GM19238 (cell line): ENCODE data around the gene TNRC6B.
"Not testable (repeated sequence)": the region's sequence is repeated elsewhere in the genome, so short reads cannot be mapped to it uniquely, and the experiment has no call there.

Experiments used
- DNase-seq: peaks from one replicate; pipeline ENCODE4 v3.0.0; 2011; ENCODE audit warnings: low spot score; ENCODE audit not compliant: insufficient read length

TNRC6B gene

GRCh38 chr22:40347300-40347699 lies 169.6 kb downstream of the TNRC6B start:
- no peak for DNase-seq

DNA sequence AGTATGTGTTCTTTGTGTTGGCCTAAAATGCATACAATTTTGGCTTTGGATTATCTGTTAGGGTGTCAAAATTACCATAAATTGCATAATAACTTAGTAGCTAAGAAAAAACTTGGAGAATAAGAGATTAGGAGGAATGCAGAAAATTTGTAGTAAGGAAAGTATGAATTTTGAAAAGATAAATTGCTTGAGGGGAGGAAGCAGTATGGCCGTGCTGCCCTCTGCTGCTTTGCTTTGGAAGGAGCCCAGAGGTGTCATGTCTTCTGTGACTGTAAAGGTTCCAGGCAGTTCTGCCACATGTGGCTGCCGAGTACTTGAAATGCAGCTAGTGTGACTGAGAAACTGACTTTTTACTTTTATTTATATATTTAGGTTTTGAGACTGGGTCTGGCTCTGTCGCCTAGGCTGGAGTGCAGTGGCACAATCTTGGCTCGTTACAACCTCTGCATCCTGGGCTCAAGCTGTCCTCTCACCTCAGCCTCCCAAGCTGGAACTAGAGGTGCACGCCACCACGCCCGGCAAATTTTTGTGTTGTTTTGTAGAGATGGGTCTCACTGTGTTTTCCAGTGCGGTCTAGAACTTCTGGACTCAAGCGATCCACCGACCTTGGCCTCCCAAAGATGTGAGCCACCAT lies 170.4 kb downstream of the TNRC6B start:
- peak; percentile 50 for DNase-seq

DNA sequence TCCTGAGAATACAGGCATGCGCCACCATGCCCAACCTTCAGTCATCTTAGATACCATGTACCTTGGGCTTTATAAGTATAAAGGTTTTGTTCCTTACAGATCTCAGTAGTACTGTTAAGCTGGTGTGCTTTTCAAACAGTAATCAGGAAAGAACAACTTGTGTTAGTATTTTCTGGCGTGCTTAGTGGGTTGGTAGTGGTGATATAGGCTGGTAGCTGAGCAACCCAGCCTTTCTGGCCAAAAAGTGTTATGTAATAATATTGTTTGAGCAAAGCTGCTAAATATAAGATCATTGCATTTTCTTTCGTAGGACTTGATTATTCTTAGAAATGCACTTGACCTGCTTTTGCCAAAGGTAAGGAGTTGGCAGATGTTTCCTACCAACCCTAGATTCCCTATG lies 175.0 kb downstream of the TNRC6B start:
- DNase-seq: no peak

DNA sequence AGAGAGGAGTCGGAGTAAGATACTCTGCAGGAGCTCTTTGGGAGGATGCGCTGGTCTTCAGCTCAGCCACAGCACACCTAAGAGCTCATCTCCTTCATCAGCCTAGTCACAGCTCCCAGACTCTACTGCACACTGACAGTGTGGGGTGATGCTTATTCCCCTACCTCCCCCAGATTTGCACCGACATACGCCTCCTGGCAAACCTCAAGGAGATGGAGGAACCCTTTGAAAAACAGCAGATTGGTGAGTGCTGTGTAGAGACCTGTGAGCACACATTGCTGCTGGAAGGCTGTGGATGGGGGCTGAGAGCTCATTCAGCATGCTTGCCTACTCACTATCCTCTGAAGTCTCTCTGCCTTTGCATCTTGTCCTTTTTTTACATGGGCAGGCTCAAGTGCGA lies 183.4 kb downstream of the TNRC6B start:
- no peak for DNase-seq

DNA sequence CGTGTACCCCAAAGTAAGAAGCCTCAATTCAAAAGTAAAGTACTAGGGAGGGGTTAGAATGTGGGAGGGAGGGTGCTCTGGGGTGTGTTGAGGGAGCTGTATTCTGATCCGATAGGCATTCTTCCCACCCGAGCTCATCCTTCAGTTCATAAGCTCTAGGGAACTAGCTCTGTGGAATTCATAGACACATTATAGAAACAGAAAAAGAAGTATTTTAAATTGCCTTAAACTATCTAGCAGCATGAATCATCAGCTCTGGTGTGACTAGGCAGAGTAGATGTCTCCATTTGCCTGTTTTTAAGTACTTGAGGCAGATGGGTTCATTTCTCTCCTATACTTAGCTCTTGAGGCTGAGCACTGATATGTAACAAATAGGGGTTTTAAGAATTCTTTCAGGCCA lies 185.3 kb downstream of the TNRC6B start:
- DNase-seq: no peak

- DNase-seq: no peak
Observed at GRCh38 chr22:40364431-40364830, 186.7 kb downstream of the TNRC6B start.

DNA sequence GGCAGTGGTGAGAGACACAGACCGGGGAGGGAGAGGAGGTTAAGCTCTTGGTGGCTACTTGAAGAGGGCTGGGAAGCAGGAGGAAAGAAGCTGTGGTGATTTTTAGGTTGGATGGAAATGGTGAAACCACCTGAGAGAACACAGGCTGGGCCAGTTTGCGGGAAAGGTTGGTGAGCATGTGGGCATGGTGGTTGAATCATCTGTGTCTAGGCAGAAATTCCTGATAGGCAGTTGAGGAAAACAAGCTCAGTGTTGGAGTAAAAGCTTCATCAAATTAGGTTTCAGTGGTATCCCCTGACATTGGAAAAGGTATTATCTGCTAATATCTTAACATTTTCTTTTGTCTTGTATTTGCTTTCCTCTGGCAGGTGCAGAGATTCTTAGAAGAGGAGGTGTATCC lies 188.3 kb downstream of the TNRC6B start:
- no peak for DNase-seq

- no peak for DNase-seq
Observed at GRCh38 chr22:40367342-40367741, 189.6 kb downstream of the TNRC6B start.

- DNase-seq: no peak
Observed at GRCh38 chr22:40368016-40368415, 190.3 kb downstream of the TNRC6B start.

GRCh38 chr22:40368836-40369235 lies 191.1 kb downstream of the TNRC6B start:
- no peak for DNase-seq

- DNase-seq: no peak
Observed at GRCh38 chr22:40374567-40374966, 196.8 kb downstream of the TNRC6B start.

- no peak for DNase-seq
Observed at GRCh38 chr22:40376149-40376548, 198.4 kb downstream of the TNRC6B start.

GRCh38 chr22:40377931-40378330 lies 200.2 kb downstream of the TNRC6B start:
- DNase-seq: no peak

- DNase-seq: not testable (repeated sequence)
Observed at GRCh38 chr22:40378448-40378847, 200.7 kb downstream of the TNRC6B start.

DNA sequence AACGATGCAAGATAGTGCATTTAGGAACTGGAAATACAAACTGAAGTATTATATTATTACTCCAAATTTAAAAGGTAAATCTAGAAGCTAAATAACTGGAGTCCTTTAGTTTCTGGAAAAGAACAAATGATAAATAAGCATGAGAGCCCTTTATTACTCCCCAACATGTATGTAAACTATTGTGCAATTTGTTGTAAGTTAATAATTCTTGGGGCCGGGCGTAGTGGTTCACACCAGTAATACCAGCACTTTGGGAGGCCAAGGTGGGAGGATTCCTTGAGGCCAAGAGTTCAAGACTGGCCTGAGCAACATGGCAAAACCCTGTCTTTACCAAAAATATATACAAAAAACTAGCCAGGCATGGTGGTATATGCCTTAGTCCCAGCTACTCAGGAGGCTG lies 203.7 kb downstream of the TNRC6B start:
- no peak for DNase-seq

DNA sequence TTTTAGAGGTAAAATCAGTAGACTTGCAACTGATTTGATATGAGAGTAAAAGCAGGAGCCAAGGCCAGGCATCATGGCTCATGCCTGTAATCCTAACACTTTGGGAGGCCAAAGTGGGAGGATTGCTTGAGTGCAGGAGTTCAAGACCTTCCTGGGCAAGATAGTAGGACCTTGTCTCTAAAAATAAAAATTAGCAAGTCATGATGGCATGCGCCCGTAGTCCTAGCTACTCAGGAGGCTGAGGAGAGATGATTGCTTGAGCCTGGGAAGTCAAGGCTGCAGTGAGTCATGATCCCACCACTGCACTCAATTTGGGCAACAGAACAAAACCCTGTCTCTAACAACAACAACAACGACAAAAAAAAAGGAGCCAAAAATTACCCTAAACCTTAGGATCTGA lies 206.2 kb downstream of the TNRC6B start:
- no peak for DNase-seq

GRCh38 chr22:40385036-40385782 lies 207.5 kb downstream of the TNRC6B start:
- DNase-seq: peak; percentile 49
